SJCRH30 (cell line): ENCODE data around the gene PPIB. TPM values are rescaled to one million over a fixed set of nuclear protein-coding genes. Genes with fewer than 3 reads are reported as not detected.

Experiments used
- DNase-seq, 2 experiments: peaks; one replicate each; pipeline ENCODE4 v3.0.0-alpha.2; 2015 to 2020
- H3K27ac ChIP-seq: fragments of 250-450 bp; sonication (Bioruptor Pico); 2 replicates; pipeline ENCODE4 v1.5.1; 2020; ENCODE audit warnings: mild to moderate bottlenecking, moderate library complexity
- H3K27me3 ChIP-seq: fragments of 250-450 bp; sonication (Bioruptor Pico); 2 replicates; pipeline ENCODE4 v1.5.1; 2020; ENCODE audit warnings: mild to moderate bottlenecking, moderate library complexity
- H3K36me3 ChIP-seq: fragments of 250-450 bp; sonication (Bioruptor Pico); 2 replicates; pipeline ENCODE4 v1.5.1; 2020; ENCODE audit warnings: mild to moderate bottlenecking, moderate library complexity
- H3K4me1 ChIP-seq: fragments of 250-450 bp; sonication (Bioruptor Pico); 2 replicates; pipeline ENCODE4 v1.5.1; 2020; ENCODE audit warnings: mild to moderate bottlenecking, moderate library complexity
- H3K4me3 ChIP-seq: fragments of 250-450 bp; sonication (Bioruptor Pico); 2 replicates; pipeline ENCODE4 v1.5.1; 2020; ENCODE audit warnings: mild to moderate bottlenecking, moderate library complexity
- H3K9me3 ChIP-seq: fragments of 250-450 bp; sonication (Bioruptor Pico); replicated peaks from 2 replicates; pipeline ENCODE4 v1.5.1; 2020; ENCODE audit warnings: mild to moderate bottlenecking, moderate library complexity
- total RNA-seq: library from RNA; depleted of rRNA; stranded (reverse); fragments of >200 nt; shearing (Covaris generic); gene quantifications from 2 replicates; pipeline ENCODE4 v1.2.3, GENCODE V29; 2014; rRNA removed

Gene PPIB
- 277 and 308 TPM in 2 replicates for total RNA-seq

GRCh38 chr15:64162869-64163658, at the start of gene PPIB:
Gene PPIB (minus strand): TSS chr15:64163022. CDS start chr15:64162986, 36 bp downstream.
- H3K4me3 ChIP-seq, result peak within 1 kb of the TSS; percentile 87

GRCh38 chr15:64211696-64212095, 48.9 kb upstream of the PPIB start:
- H3K9me3 ChIP-seq, result no peaks in the 10 kb centered on the region
- H3K27me3 ChIP-seq, result no peaks in the 10 kb centered on the region
- no peak overlapping the region for H3K4me3 ChIP-seq
- no peaks in the 10 kb centered on the region for H3K4me1 ChIP-seq
- H3K27ac ChIP-seq, result no peak overlapping the region
- 0 out of 2 replicates have a peak, but pooled peaks cover 3% of the 10 kb centered on the region for H3K36me3 ChIP-seq
- DNase-seq, result no peak

More at GRCh38 chr15:64162869-64163658, at the start of gene PPIB:
- Histone ChIP-seq H3K27me3 (no peaks in the 10 kb centered on the region), H3K27ac (peak within 1 kb of the TSS; percentile 63), H3K9me3 (no peaks in the 10 kb centered on the region), H3K36me3 (peaks cover 37% of the 10 kb centered on the region), H3K4me1 (peaks cover 5% of the 10 kb centered on the region; the same call in 1 of the 2 replicates)
- peak; percentile 97 to 98 for DNase-seq

DNA sequence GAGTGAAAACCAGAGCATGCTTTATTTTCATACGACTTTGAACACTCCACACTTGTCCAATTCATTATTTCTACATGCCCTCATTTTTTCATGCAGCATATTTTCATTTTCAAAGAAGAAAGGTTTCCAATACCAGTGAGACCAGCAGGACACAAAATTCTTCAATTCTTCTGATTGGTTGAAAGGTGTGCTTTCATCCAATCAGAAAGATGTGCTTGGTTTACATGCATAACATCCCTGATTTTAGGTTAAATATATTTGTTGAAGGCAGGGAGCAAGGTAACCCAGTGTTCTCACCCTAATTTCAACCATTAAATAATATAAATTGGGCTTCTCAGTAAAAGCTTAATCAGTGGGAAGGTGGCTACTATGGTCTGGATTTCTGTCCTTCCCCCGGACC, 47.5 kb upstream of the PPIB start:
- no peak overlapping the region for H3K27ac ChIP-seq
- 0 out of 2 replicates have a peak, but pooled peaks cover 3% of the 10 kb centered on the region for H3K36me3 ChIP-seq
- no peaks in the 10 kb centered on the region for H3K4me1 ChIP-seq

GRCh38 chr15:64209680-64210334, 47.0 kb upstream of the PPIB start:
- H3K27ac ChIP-seq, result peak overlapping the region; percentile 0; the same call in 1 of the 2 replicates
- no peaks in the 10 kb centered on the region for H3K27me3 ChIP-seq
- no peak overlapping the region for H3K4me3 ChIP-seq
- H3K4me1 ChIP-seq, result no peaks in the 10 kb centered on the region
- peak; percentile 8 to 71 for DNase-seq
- H3K36me3 ChIP-seq, result peaks cover 6% of the 10 kb centered on the region; the same call in 1 of the 2 replicates
- no peaks in the 10 kb centered on the region for H3K9me3 ChIP-seq

More for the DNA sequence above, 47.5 kb upstream of the PPIB start:
- H3K9me3 ChIP-seq, result no peaks in the 10 kb centered on the region
- no peaks in the 10 kb centered on the region for H3K27me3 ChIP-seq
- H3K4me3 ChIP-seq, result no peak overlapping the region
- DNase-seq, result no peak

DNA sequence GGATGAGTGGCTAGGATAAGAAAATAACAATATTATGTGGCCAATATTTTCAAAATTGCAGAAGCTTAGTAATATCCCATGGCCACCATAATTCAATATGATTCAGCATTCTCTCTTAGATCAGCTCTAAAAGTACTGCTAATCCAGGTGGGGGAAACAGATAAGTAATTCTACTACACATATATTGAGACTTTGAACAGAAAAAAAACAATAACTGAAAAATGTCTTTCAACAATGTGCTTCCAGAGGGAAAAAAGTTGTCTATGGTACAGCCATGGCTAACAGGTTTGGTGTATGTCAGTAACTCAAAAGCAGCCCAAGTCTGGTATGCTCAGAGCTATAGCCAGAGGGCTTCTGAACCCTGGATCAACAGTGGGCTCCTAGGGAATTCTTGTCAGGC, 42.4 kb upstream of the PPIB start:
- peaks cover 22% of the 10 kb centered on the region for H3K36me3 ChIP-seq
- DNase-seq, result no peak
- H3K9me3 ChIP-seq, result no peaks in the 10 kb centered on the region

DNA sequence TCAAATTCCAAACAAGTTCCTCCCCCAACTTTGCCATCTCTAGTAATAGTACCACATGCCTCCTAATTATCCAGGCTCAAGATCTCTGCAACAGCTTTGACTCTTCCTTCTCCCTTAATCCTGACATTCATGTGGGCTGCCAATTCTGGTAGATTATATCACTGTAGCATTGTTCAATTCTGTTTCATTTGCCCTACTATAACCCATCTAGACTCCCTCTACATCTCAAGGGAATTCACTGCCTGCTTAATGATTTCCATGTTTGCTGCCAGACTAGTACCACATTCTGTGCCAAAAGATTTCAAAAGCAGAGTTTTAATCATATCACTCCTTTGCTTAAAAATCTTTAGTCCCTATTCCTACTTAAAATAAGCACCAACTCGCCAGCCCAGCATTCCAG, 34.6 kb upstream of the PPIB start:
- H3K9me3 ChIP-seq, result no peaks in the 10 kb centered on the region
- peaks cover 18% of the 10 kb centered on the region for H3K36me3 ChIP-seq
- no peak overlapping the region for H3K27ac ChIP-seq
- no peaks in the 10 kb centered on the region for H3K4me1 ChIP-seq
- no peaks in the 10 kb centered on the region for H3K27me3 ChIP-seq
- DNase-seq, result no peak
- no peak overlapping the region for H3K4me3 ChIP-seq

More for the DNA sequence above, 42.4 kb upstream of the PPIB start:
- no peaks in the 10 kb centered on the region for H3K27me3 ChIP-seq
- H3K4me3 ChIP-seq, result no peak overlapping the region
- no peaks in the 10 kb centered on the region for H3K4me1 ChIP-seq
- H3K27ac ChIP-seq, result no peak overlapping the region

- Histone ChIP-seq H3K27ac (no peak overlapping the region), H3K9me3 (no peaks in the 10 kb centered on the region), H3K4me3 (no peak overlapping the region), H3K4me1 (no peaks in the 10 kb centered on the region), H3K27me3 (no peaks in the 10 kb centered on the region), H3K36me3 (peaks cover 6% of the 10 kb centered on the region)
- no peak for DNase-seq
Measured at GRCh38 chr15:64193971-64194370, 31.1 kb upstream of the PPIB start.

DNA sequence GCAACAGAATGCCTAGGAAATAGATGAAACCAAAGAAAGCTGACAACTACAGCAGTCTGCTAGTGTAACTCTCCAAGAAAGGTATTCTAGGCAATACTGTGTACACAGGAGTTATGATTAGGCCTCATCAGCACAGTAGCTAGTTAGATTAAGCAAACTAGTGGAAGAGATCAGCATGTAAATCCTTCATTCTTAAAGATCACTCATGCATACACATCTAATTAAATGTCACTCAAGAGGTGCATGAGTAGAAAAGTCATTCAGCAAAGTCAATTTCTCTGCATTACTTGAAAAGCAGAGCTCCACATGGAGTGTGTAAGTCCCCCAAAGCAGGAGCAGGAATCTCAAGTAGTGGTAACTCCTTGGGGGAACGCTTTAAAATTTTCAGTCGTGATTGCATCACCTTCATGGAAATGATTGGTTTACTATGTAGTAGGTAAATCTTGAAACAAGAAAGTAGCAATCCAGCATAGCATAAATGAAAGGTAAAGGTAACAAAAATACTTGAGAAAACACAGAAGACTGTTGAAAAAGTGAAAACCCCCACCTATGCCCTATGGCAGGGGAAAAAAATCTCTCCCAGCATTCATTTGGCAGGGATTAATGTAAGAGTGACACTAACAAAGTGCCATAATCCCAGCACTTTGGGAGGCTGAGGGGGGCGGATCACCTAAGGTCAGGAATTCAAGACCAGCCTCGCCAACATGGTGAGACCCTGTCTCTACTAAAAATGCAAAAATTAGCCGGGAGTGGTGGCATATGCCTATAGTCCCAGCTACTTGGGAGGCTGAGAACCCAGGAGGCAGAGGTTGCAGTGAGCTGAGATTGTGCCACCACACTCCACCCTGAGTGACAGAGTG, 29.4 kb upstream of the PPIB start:
- no peak overlapping the region for H3K4me3 ChIP-seq
- no peak for DNase-seq
- H3K9me3 ChIP-seq, result no peaks in the 10 kb centered on the region
- no peaks in the 10 kb centered on the region for H3K4me1 ChIP-seq
- no peak overlapping the region for H3K27ac ChIP-seq
- no peaks in the 10 kb centered on the region for H3K27me3 ChIP-seq
- peaks cover 14% of the 10 kb centered on the region for H3K36me3 ChIP-seq

DNA sequence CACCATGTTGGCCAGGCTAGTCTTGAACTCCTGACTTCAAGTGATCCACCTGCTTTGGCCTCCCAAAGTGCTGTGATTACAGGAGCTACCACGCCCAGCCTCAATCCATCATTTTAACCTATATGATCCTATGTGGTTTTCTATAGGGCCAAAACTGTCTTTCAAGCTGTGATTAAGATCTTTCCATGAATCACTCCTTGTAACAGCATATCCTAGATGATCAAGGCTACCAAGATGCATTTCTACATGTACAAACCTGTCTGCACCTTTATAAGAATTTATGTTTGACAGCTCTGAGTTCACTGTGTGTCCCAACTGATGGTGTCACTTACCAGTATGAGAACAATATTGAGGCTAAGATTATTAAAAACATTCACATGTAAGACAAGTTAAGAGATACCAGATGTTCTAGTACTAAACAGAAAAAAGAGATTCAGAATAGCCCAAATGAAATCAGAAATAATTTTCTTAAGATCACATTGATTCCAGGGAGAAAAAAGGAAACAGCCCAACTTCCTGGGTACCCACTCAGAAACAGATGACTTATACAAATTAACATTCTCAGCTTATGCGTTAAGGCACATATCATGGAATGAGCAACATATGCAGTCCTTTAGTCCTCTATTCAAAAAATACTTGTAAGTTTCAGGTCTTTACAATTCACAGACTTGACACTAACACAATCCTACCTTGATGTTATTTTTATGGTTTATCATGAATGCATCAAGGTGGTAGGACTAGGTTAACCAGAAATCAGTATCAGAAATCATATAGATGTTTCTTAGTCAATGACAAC, 24.8 kb upstream of the PPIB start:
- Histone ChIP-seq H3K27me3 (no peaks in the 10 kb centered on the region), H3K4me1 (no peaks in the 10 kb centered on the region), H3K4me3 (no peak overlapping the region), H3K27ac (no peak overlapping the region), H3K9me3 (no peaks in the 10 kb centered on the region), H3K36me3 (peaks cover 8% of the 10 kb centered on the region; the same call in 1 of the 2 replicates)
- no peak for DNase-seq

GRCh38 chr15:64185146-64185911, 22.5 kb upstream of the PPIB start:
- DNase-seq, result no peak
- no peak overlapping the region for H3K4me3 ChIP-seq
- peaks cover 8% of the 10 kb centered on the region; the same call in 1 of the 2 replicates for H3K36me3 ChIP-seq
- no peak overlapping the region for H3K27ac ChIP-seq
- no peaks in the 10 kb centered on the region for H3K27me3 ChIP-seq
- H3K9me3 ChIP-seq, result no peaks in the 10 kb centered on the region
- no peaks in the 10 kb centered on the region for H3K4me1 ChIP-seq

DNA sequence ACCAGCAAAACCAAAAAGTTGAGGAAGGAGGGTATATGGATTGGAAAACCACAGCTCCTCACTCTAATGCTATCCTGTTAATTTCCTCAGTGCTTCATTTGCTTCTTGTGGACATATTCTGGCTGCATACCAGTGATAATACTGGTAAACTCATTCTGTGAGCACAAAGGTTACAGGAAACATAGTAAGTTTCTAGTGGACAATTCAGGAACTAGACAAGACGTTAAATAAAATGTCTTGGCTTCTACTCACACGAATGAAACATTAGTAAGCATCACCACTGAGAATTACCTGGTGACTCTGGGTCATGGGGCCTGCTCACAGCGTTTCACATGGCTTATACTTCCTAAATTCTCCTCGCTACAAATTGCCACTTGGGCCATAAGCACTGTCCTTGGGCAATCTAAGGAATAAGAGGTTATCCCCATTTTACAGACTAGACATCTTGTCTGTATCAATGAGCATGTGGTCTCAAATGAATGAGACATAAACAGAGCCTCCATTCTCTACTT, 20.1 kb upstream of the PPIB start:
- no peaks in the 10 kb centered on the region for H3K4me1 ChIP-seq
- no peak overlapping the region for H3K4me3 ChIP-seq

GRCh38 chr15:64180235-64180824, 17.5 kb upstream of the PPIB start:
- no peaks in the 10 kb centered on the region for H3K27me3 ChIP-seq
- no peaks in the 10 kb centered on the region for H3K4me1 ChIP-seq
- no peak overlapping the region for H3K27ac ChIP-seq
- no peak overlapping the region for H3K4me3 ChIP-seq
- no peaks in the 10 kb centered on the region; the same call in 1 of the 2 replicates for H3K36me3 ChIP-seq
- no peaks in the 10 kb centered on the region for H3K9me3 ChIP-seq
- no peak for DNase-seq

More for the DNA sequence above, 20.1 kb upstream of the PPIB start:
- H3K27ac ChIP-seq, result no peak overlapping the region
- peaks cover 4% of the 10 kb centered on the region; the same call in 1 of the 2 replicates for H3K36me3 ChIP-seq
- no peaks in the 10 kb centered on the region for H3K27me3 ChIP-seq
- DNase-seq, result no peak
- no peaks in the 10 kb centered on the region for H3K9me3 ChIP-seq
